ENCODE data around the gene NCOR2. TPM values are rescaled to one million over a fixed set of nuclear protein-coding genes. Genes with fewer than 3 reads are reported as not detected.

The NCOR2 gene
- total and polyA plus RNA-seq, 10 of the 15 experiments (the other 5 are each of a cell fraction or from before 2014, with no cell fraction given) = 0.43 to 179 (median 14.9) TPM

GRCh38 chr12:124555168-124556073, 12.0 kb downstream of the NCOR2 start:
- ChIA-PET POLR2A (interaction anchor here (1.1 kb wide), 1 partner anchor 10 kb away, joined by 4 read pairs; no protein-coding TSS in a partner anchor), RAD21 (ENCODE audit: unreplicated experiment) (interaction anchor here (1.1 kb wide), 1 partner anchor 9 kb away, joined by 3 read pairs; no protein-coding TSS in a partner anchor), CTCF (interaction anchor here (1.0 kb wide), 1 partner anchor 8 kb away, joined by 3 read pairs; no protein-coding TSS in a partner anchor), SMC1A (ENCODE audit: uncharacterized antibody, unreplicated experiment) (interaction anchor here (2.3 to 6.3 kb wide), 2 partner anchors 8 to 10 kb away, joined by 6 to 48 read pairs; no protein-coding TSS in a partner anchor)
- BruUV-seq (replicated peaks) = no TSS peak
- no peak overlapping the region for H2AFZ ChIP-seq (ENCODE audit: control insufficient read depth, low read depth, low read length)
- H3K4me1 ChIP-seq (ENCODE audit: control insufficient read depth, insufficient read depth, low read length) = peaks cover 52% of the 10 kb centered on the region
- H3K4me2 ChIP-seq (ENCODE audit: control insufficient read depth, insufficient read depth) = peak overlapping the region; percentile 38; the same call in 1 of the 2 replicates
- in situ Hi-C loops (cut with MboI) = loop anchor here (5.0 kb wide), 1 partner anchor 212 kb away; no protein-coding TSS in a partner anchor
- H3K9me3 ChIP-seq (replicated peaks; ENCODE audit: control insufficient read depth, insufficient read depth, low read length) = no peaks in the 10 kb centered on the region; the same call in 2 of the 3 replicates
- no peak for DNase-seq (ENCODE audit: low read depth, low spot score)
- H3K79me2 ChIP-seq (ENCODE audit: control insufficient read depth, insufficient read depth, low read length) = peaks cover 97% of the 10 kb centered on the region
- ATAC-seq = no peak
- H3K9ac ChIP-seq (ENCODE audit: control insufficient read depth, insufficient read depth, low read length) = no peak overlapping the region
- H3K4me3 ChIP-seq = no peak overlapping the region
- TF ChIP-seq ESRRA (IDR thresholded peaks at IDR 0.05; ENCODE audit: low read length) (no peak), CHD4 (IDR thresholded peaks at IDR 0.05) (no peak), TCF3 (IDR thresholded peaks at IDR 0.05; ENCODE audit: borderline replicate concordance, insufficient read depth, low read depth, low read length) (no peak), TCF7 (IDR thresholded peaks at IDR 0.05; ENCODE audit: borderline replicate concordance) (no peak), KLF5 (IDR thresholded peaks at IDR 0.05; ENCODE audit: partially characterized antibody) (no peak), E2F4 (IDR thresholded peaks at IDR 0.05; ENCODE audit: low read depth, low read length) (no peak), SUPT20H (IDR thresholded peaks at IDR 0.05; ENCODE audit: borderline replicate concordance, control insufficient read depth, low read depth, low read length) (no peak), GATAD2B (conservative IDR thresholded peaks at IDR 0.05; ENCODE audit: low read depth) (no peak)
- peaks cover 0 to 5% of the 10 kb centered on the region in 2 experiments; a peak in 2 of 4 replicates for H3K36me3 ChIP-seq (ENCODE audit: control insufficient read depth in 2 of 2, insufficient read depth in 2 of 2, low read length in 1 of 2)
- H4K20me1 ChIP-seq (ENCODE audit: control insufficient read depth, insufficient read depth) = peaks cover 2% of the 10 kb centered on the region
- intact Hi-C loops (cut with micrococcal nuclease; ENCODE audit: unreplicated experiment) = no loop called here
- 0 out of 2 replicates have a peak overlapping the region, but pooled peaks have one; percentile 15 for H3K27ac ChIP-seq (ENCODE audit: control insufficient read depth, insufficient read depth)
- no peak for FAIRE-seq
- no peaks in the 10 kb centered on the region for H3K27me3 ChIP-seq (replicated peaks in 1 of 2; ENCODE audit: control insufficient read depth in 2 of 2, insufficient read depth in 2 of 2, low read length in 1 of 2)
- WGBS (ENCODE audit: insufficient coverage, insufficient replicate concordance, low lambda C conversion rate, missing lambda C conversion rate) = 74% methylated on average over 28 of the region's 28 CpGs
